HG02970 (cell line): ENCODE results near the gene ORAI1.
"Not testable (repeated sequence)": the region's sequence is repeated elsewhere in the genome, so short reads cannot be mapped to it uniquely, and the experiment has no call there.

Experiments
- ATAC-seq: cut with Tn5 transposase; IDR thresholded peaks from one replicate; pipeline ENCODE4 v1.9.1; 2021; ENCODE audit warnings: mild to moderate bottlenecking, moderate library complexity, moderate number of reproducible peaks; ENCODE audit not compliant: unreplicated experiment, low FRiP score

ORAI1 gene

GRCh38 chr12:121626087-121626852, at the start of gene ORAI1:
ORAI1 (plus strand) TSS chr12:121626530.
- ATAC-seq: peak; percentile 74

GRCh38 chr12:121576851-121577391, 49.4 kb upstream of the ORAI1 start:
- no peak for ATAC-seq

DNA sequence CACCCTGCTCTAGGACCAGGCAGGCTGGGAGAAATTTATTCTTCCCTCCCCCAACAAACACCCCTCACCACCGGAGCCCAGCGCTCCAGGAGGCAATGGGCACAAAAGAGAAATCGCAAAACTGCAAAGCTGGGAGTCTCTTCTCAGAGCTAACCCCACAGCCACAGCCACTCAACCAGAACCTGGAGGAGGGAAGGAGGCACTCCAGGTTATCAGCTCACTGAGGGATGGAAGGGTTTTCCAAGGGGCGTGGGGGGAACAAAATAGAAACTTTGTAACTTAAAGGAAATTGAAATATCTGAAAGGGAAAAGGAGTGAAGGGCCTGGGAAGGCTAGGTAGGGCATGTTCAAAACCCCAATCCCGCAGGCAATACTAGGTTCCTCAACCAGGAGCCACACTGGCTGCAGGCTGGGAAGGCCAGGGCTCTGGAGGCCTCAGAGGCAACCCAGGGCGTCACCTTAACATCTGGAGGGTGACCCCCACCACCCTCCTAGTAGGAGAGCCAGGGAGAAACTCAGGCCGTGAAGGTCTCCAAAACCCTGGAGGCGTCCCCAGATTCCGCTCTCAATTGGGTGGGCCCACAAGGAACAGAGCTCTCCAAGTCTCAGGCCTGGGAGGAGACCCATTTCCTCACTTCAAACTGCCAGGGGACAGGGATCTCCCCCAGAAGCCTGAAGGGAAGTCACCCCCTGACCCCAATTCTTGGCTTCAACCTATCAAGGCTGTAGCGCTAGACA, 48.7 kb upstream of the ORAI1 start:
- ATAC-seq: no peak

DNA sequence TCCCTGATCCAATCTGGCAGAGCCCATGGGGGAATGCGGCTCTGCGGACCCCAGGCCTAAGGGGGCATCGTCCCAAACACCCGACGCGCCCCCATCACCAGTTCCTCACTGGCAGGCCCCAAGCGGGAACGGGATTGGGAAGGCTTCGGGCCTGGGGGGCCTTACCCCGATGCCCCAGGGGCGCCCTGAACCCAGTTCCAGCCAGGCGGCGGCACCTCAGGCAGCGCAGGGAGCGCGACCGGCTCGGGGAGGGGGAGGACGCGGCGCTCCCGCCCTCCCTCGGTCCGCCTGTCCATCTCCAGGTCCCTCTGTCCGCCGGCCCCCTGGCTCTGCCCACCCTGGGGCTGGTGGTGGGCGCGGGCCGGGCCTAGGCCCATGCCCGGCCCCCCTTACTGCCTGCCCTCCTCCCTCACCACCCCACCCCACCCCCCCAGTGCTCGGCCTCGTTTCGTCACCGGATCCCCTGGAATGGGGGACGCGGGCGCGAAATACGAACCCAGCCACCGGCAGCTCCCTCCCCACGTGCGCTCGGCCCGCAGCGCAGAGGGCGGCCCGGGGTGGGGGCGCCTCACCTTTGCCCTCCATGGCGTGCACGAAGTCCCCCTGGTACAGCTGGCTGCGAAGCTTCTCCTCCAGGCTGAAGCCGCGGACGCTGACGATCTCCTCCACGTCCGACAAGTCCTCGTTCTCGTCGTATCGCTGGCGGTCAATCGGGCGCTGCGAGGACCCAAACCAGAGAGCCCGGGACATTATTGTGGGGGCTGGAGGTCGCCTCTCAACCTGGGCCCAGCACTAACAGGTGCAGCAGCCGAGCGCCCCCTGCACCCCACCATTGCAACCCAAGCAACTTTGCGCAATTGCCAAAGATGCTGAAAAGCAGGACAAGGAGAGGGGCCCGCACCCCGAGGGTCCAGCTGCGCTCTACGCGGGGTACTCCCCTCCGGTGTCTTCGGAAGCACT, 47.8 kb upstream of the ORAI1 start:
- ATAC-seq: no peak

GRCh38 chr12:121579190-121579791, 47.0 kb upstream of the ORAI1 start:
- no peak for ATAC-seq

GRCh38 chr12:121579981-121580868, 46.1 kb upstream of the ORAI1 start:
- ATAC-seq: no peak

DNA sequence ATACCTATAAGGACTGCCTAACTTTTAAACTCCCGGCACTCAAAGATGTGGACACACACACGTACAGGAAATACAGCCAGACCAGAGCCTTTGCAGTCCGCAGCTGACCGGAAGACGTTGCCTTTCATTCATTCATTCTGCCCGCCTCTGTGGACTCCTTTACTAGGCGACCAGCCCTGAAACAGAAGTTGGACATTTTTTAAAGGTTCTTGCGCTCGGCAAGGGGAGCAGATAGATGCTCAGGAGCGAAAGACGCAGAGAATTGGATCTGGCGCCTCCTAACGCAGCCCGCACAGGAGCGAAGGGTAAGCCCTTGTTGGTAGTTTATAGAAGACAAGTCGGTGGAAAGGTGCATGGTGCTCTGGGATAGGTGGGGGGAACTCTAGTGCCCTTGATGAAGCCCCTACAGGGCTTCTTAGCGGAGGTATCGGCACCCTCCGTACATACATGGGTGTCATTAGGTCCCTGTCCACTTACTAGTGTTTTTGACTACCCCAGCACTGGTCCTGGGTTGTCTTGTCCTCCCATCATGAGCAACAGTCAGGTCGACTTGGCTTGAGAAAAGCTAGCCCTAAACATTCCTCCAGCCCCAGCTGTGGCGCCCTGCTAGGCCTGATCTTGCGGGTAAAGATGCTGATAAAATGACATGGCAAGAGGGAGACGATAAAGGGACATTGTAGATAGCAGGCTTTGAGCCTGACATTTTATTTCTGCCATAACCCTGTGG, 45.2 kb upstream of the ORAI1 start, which contains the start of gene KDM2B:
Gene KDM2B, minus strand, starts transcription at position 65 of the 727 bp plus-strand sequence. CDS start 112 bp downstream, outside the sequence.
- ATAC-seq: no peak

DNA sequence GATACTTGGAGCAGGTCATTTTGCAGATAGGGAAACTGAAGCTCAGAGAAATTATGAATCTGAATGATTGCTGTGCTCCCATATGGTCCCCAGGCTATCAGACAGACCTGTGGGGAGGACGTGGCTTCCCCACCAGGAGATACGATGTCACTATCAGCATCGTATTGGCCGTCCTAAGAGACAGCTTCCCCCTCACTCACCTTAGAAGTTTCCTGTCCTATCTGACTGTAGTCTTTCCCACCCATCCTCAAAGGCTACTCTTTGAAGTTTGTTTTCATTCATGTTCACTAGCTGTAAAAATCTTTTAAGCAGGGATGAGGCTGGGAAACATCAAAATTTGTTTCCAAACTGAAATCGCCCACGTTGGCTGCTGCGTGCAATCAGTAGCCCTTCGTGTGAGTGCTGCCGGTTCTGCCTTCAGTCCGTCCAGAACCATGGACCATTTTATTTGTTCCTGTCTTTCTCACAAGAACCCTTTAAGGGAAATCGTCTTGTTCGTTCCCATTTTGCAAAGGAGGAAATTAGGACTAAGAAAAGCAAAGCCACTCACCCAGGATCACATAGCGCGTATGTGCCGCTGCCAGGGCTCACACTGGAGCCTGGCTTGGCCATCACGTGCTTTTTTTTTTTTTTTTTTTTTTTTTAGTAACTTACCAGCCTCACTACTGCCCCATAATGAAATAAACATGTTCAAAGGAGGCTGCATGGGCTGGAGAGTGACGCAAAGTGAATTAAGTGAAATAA, 44.5 kb upstream of the ORAI1 start:
- ATAC-seq: no peak

DNA sequence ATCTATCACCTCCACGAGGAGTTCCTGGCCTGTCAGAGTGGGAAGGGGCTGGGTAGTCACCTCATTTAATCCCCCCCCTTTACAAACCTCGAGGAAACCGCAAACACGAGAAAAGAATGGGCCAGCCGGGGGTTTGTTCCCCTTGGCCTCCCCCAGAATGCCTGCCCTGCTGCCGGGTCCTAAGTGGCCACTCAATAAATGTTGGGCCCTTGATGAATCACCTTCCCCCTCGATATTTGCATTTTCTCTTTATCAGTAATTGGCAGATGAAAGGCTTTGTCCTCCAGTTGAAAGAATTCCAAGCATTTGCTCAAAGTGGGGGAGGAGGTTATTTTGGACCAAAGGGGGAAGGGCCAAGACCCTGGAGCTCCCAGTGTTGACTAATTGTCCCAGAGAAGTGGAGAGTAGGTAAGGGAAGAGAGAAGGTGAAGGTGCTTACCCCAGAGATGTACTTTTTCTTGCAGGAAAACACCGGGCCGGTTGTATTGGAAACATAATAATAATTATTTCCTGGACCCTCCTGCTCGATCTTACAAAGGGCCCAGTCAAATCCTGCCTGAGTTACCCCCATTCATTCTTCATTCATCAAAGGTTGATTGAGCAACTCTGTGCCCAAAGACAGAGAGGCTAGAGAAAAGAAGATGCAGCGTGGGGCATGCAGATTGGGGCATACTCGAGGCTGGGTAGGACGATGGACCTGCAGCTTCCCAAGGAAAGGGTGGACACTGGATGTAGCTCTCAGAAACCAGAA, 43.6 kb upstream of the ORAI1 start:
- ATAC-seq: no peak

GRCh38 chr12:121583334-121583661, 43.0 kb upstream of the ORAI1 start:
- ATAC-seq: not testable (repeated sequence)

GRCh38 chr12:121584885-121585284, 41.4 kb upstream of the ORAI1 start:
- ATAC-seq: not testable (repeated sequence)

DNA sequence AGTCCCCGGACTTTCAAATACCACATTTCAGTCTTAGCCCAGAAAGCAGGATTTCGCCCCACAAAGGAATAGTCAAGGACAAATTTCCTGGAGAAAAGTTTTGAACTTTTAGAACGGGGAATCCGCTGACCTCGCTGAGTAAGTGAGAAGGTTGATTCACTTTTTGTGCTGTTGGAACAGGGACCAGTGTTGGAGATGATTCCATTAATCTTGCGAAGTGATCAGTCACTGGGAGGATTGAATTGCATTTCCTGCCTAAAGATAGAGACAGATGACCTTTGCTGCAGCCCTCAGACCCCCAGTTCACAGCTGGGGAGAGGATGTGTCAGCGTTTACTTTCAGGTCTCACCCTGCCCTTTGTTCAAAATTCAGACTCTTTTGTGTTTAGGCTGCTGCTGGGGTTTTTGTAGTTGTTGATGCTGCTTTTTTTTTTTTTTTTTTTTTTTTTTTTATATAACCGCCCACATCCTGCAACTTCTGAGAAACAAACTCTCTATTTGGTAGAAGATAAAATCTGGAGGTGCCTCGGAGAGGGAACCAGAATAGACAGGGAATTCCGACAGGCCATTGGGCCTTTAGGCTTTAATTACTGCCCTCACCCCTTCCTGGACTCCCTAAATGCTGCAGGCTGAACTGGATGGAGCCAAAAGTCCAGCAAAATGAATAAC, 35.7 kb upstream of the ORAI1 start:
- peak; percentile 45 for ATAC-seq

GRCh38 chr12:121592320-121592719, 34.0 kb upstream of the ORAI1 start:
- ATAC-seq: no peak

GRCh38 chr12:121595520-121595919, 30.8 kb upstream of the ORAI1 start:
- ATAC-seq: no peak

GRCh38 chr12:121596526-121596925, 29.8 kb upstream of the ORAI1 start:
- ATAC-seq: no peak

DNA sequence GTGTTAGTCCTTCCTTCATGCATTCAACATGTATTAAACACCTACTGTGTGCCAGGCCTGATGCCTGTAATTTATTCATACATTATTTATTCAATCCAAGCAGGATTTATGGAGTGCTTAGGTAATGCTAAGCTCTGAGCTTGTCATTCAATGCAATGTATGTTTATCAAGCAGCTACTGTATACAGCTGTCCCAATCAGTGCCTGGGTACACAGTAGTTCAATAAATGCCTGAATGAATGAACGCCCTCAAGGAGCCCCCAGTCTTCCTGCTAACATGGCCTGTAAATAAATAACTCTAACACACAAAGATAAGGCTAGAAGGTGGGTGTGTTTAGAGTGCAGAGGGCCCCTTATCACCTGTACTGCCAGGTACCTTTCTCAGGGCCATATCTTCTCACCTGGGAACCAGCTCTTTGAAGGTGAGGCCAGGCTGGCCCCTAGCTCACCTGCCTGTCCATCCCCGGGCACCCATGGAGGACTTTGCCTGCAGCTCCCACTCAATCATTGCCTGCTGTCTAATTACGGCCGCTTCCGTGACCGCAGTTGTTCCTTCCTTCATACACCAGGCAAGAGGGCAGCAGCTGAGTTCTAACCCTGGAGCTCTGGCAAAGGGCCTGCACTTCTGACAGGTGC, 25.5 kb upstream of the ORAI1 start:
- no peak for ATAC-seq
